Fibroblast of lung (primary cell): ENCODE data around the gene ADH1A. TPM values are rescaled to one million over a fixed set of nuclear protein-coding genes. Genes with fewer than 3 reads are reported as not detected.
"Not testable (repeated sequence)": the region's sequence is repeated elsewhere in the genome, so short reads cannot be mapped to it uniquely, and the experiment has no call there.

Experiments used
- DNase-seq, 2 donors: peaks; one replicate each; pipeline versions ENCODE4 v3.0.0 to v3.0.0-alpha.2; 2010; ENCODE audit warnings: low read depth in 2 of 2
- H2AFZ ChIP-seq: 2 replicates; pipeline ENCODE4 v1.5.1; 2012; ENCODE audit warnings: low read length, control low read depth, inconsistent platforms
- H3K27ac ChIP-seq: 2 replicates; pipeline ENCODE4 v1.5.1; 2011; ENCODE audit warnings: low read length, control low read depth; ENCODE audit not compliant: insufficient read depth
- H3K27me3 ChIP-seq: 2 replicates; pipeline ENCODE4 v1.5.1; 2011; ENCODE audit warnings: mild to moderate bottlenecking, low read length; ENCODE audit not compliant: control insufficient read depth, insufficient read depth
- H3K36me3 ChIP-seq: 2 replicates; pipeline ENCODE4 v1.5.1; 2011; ENCODE audit warnings: low read length; ENCODE audit not compliant: control insufficient read depth, insufficient read depth
- H3K4me1 ChIP-seq: 2 replicates; pipeline ENCODE4 v1.5.1; 2011; ENCODE audit warnings: low read length; ENCODE audit not compliant: control insufficient read depth, insufficient read depth; ENCODE audit errors: extremely low read depth
- H3K4me2 ChIP-seq: 2 replicates; pipeline ENCODE4 v1.5.1; 2011; ENCODE audit warnings: low read length, control low read depth; ENCODE audit not compliant: insufficient read depth; ENCODE audit errors: extremely low read depth
- H3K4me3 ChIP-seq, 4 experiments: fragments of 200-600 bp in 1 of 4; sonication (generic) in 1 of 4; replicated peaks in 1 of 4; 2 replicates each; pipeline ENCODE4 v1.5.1; 2011 to 2016; ENCODE audit warnings: low read length in 4 of 4, low read depth in 3 of 4, mild to moderate bottlenecking in 3 of 4, control low read depth in 2 of 4, inconsistent platforms in 1 of 4, mixed read lengths in 1 of 4; ENCODE audit not compliant: insufficient read depth in 1 of 4; ENCODE audit errors: control extremely low read depth in 1 of 4
- H3K79me2 ChIP-seq: 2 replicates; pipeline ENCODE4 v1.5.1; 2012; ENCODE audit warnings: mild to moderate bottlenecking, low read length, inconsistent platforms; ENCODE audit not compliant: control insufficient read depth, insufficient read depth
- H3K9ac ChIP-seq: 2 replicates; pipeline ENCODE4 v1.5.1; 2011; ENCODE audit warnings: mild to moderate bottlenecking, low read length, control low read depth; ENCODE audit not compliant: insufficient read depth
- H3K9me3 ChIP-seq: 2 replicates; pipeline ENCODE4 v1.5.1; 2012; ENCODE audit warnings: low read depth, low read length; ENCODE audit not compliant: control insufficient read depth, insufficient read depth
- H4K20me1 ChIP-seq: 2 replicates; pipeline ENCODE4 v1.5.1; 2011; ENCODE audit warnings: low read length; ENCODE audit not compliant: control insufficient read depth, insufficient read depth; ENCODE audit errors: extremely low read depth
- CTCF ChIP-seq, 2 donors: IDR thresholded peaks in 1 of 2; conservative IDR thresholded peaks in 1 of 2; 1 replicate in 1 of 2; 2 replicates in 1 of 2; pipeline ENCODE4 v1.5.1; 2011 to 2012; ENCODE audit warnings: low read length in 2 of 2, control low read depth in 1 of 2, inconsistent platforms in 1 of 2, low read depth in 1 of 2, mild to moderate bottlenecking in 1 of 2
- EZH2 ChIP-seq: IDR thresholded peaks from 2 replicates; pipeline ENCODE4 v1.5.1; 2012; ENCODE audit warnings: low read length, control low read depth, mild to moderate bottlenecking; ENCODE audit errors: missing control alignments
- polyA plus RNA-seq, 2 donors: library from polyadenylated mRNA; depleted of rRNA in 1 of 2; stranded (reverse) in 1 of 2; unstranded in 1 of 2; fragments of >200 nt; gene quantifications; 2 replicates each; pipeline ENCODE4 v1.2.1, GENCODE V29; 2011 to 2012; ENCODE audit warnings: missing spikeins in 1 of 2
- total RNA-seq: library from RNA; depleted of rRNA; stranded (reverse); fragments of >200 nt; gene quantifications from 2 replicates; pipeline ENCODE4 v1.2.1, GENCODE V29; 2014

The ADH1A gene
- total and polyA plus RNA-seq, 2 donors (not counting 1 experiment from before 2014, with no cell fraction given): 0.06 to 0.17 TPM

- H3K4me3 ChIP-seq: no peak overlapping the region
- H3K27me3 ChIP-seq: no peaks in the 10 kb centered on the region
- TF ChIP-seq CTCF (conservative IDR thresholded peaks at IDR 0.05 in 1 of 2, IDR thresholded peaks at IDR 0.05 in 1 of 2; ENCODE audit: low read depth in 1 of 2, low read length in 2 of 2) (no peak), EZH2 (no peak)
- no peak overlapping the region for H3K4me2 ChIP-seq
- H3K9me3 ChIP-seq: no peaks in the 10 kb centered on the region
- no peaks in the 10 kb centered on the region for H3K79me2 ChIP-seq
- DNase-seq: no peak
- H3K4me1 ChIP-seq: no peaks in the 10 kb centered on the region
- no peak overlapping the region for H2AFZ ChIP-seq
- H4K20me1 ChIP-seq: no peaks in the 10 kb centered on the region
- H3K9ac ChIP-seq: no peak overlapping the region
- no peak overlapping the region for H3K27ac ChIP-seq
- no peaks in the 10 kb centered on the region for H3K36me3 ChIP-seq
Observed at GRCh38 chr4:99234331-99235010, 56.3 kb downstream of the ADH1A start.

- not testable (repeated sequence) for H3K79me2 ChIP-seq, DNase-seq, H3K4me2 ChIP-seq, H3K9ac ChIP-seq, H3K27me3 ChIP-seq, H4K20me1 ChIP-seq, H3K9me3 ChIP-seq, H3K36me3 ChIP-seq, H3K4me1 ChIP-seq, H3K27ac ChIP-seq, H3K4me3 ChIP-seq, H2AFZ ChIP-seq
Observed at GRCh38 chr4:99233397-99233796, 57.4 kb downstream of the ADH1A start.

- not testable (repeated sequence) for H3K4me2 ChIP-seq, H3K36me3 ChIP-seq, H3K27me3 ChIP-seq, H4K20me1 ChIP-seq, H3K9me3 ChIP-seq, H3K9ac ChIP-seq, H2AFZ ChIP-seq, H3K4me3 ChIP-seq, DNase-seq, H3K4me1 ChIP-seq, H3K79me2 ChIP-seq, H3K27ac ChIP-seq
Observed at GRCh38 chr4:99228706-99229105, 62.1 kb downstream of the ADH1A start.

GRCh38 chr4:99227646-99228045 is 63.1 kb downstream of the ADH1A start:
- H4K20me1 ChIP-seq, H3K4me2 ChIP-seq, DNase-seq, H3K4me1 ChIP-seq, H3K79me2 ChIP-seq, H3K27ac ChIP-seq, H3K9me3 ChIP-seq, H2AFZ ChIP-seq, H3K4me3 ChIP-seq, H3K27me3 ChIP-seq, H3K9ac ChIP-seq, H3K36me3 ChIP-seq: not testable (repeated sequence)

Other genes with a start within 250 kb of the ADH1A start
- gene ADH5, start 202.2 kb downstream of the ADH1A start, total RNA-seq: 270 and 307 TPM in 2 replicates
- gene ADH5, start 202.2 kb downstream of the ADH1A start, polyA plus RNA-seq: 430 and 504 TPM in 2 replicates
- not detected in 2 replicates for gene ADH4, start 146.7 kb downstream of the ADH1A start, total RNA-seq
- gene ADH4, start 146.7 kb downstream of the ADH1A start, polyA plus RNA-seq: 0.03 TPM in 1 of 2 replicates, not detected in the other
- gene ADH6, start 71.7 kb downstream of the ADH1A start, total RNA-seq: 0.17 TPM in 1 of 2 replicates, not detected in the other
- gene ADH6, start 71.7 kb downstream of the ADH1A start, polyA plus RNA-seq: 0.11 and 0.68 TPM in 2 replicates
- gene ADH1B, start 30.4 kb upstream of the ADH1A start, total RNA-seq: 364 and 844 TPM in 2 replicates
- 106 and 188 TPM in 2 replicates for gene ADH1B, start 30.4 kb upstream of the ADH1A start, polyA plus RNA-seq
- gene ADH1C, start 61.8 kb upstream of the ADH1A start, total RNA-seq: 0.77 and 0.83 TPM in 2 replicates
- 0.35 and 1.2 TPM in 2 replicates for gene ADH1C, start 61.8 kb upstream of the ADH1A start, polyA plus RNA-seq
- 0.17 TPM in 1 of 2 replicates, not detected in the other for gene ADH7, start 144.4 kb upstream of the ADH1A start, total RNA-seq
- gene ADH7, start 144.4 kb upstream of the ADH1A start, polyA plus RNA-seq: not detected in 2 replicates
- not detected in 2 replicates for gene C4orf17, start 220.0 kb upstream of the ADH1A start, total RNA-seq
- gene C4orf17, start 220.0 kb upstream of the ADH1A start, polyA plus RNA-seq: not detected in 2 replicates